Activated naive CD8-positive, alpha-beta T cell treated with anti-CD3 and anti-CD28 coated beads for 36 hours (primary cell): ENCODE measurements around the gene CDH3. TPM values are rescaled to one million over a fixed set of nuclear protein-coding genes. Genes with fewer than 3 reads are reported as not detected.
A peak's percentile ranks its signal among the peaks of the same experiment; 100 is the strongest.

Source experiments
- DNase-seq: peaks from one replicate; pipeline ENCODE4 v3.0.0; 2021
- H3K27ac Mint-ChIP-seq: one replicate; pipeline ENCODE4 v1.8.0; 2022; ENCODE audit warnings: mild to moderate bottlenecking, moderate library complexity, mixed read lengths
- H3K27me3 Mint-ChIP-seq: one replicate; pipeline ENCODE4 v1.8.0; 2022; ENCODE audit warnings: mild to moderate bottlenecking, mixed read lengths
- H3K36me3 Mint-ChIP-seq: one replicate; pipeline ENCODE4 v1.8.0; 2021; ENCODE audit warnings: mild to moderate bottlenecking, mixed read lengths
- H3K4me1 Mint-ChIP-seq: one replicate; pipeline ENCODE4 v1.8.0; 2021; ENCODE audit warnings: mixed read lengths
- H3K4me3 Mint-ChIP-seq: one replicate; pipeline ENCODE4 v1.8.0; 2022; ENCODE audit warnings: mild to moderate bottlenecking, moderate library complexity, mixed read lengths
- H3K9me3 Mint-ChIP-seq: one replicate; pipeline ENCODE4 v1.8.0; 2022; ENCODE audit warnings: mixed read lengths
- total RNA-seq, 2 experiments: library from RNA; stranded (reverse); gene quantifications; one replicate each; pipeline ENCODE4 v1.2.3, GENCODE V29; 2021

CDH3 gene
- total RNA-seq, result under 1 TPM; 0.37 to 0.44 TPM

- peaks cover 82% of the 10 kb centered on the region for H3K27me3 Mint-ChIP-seq
- H3K9me3 Mint-ChIP-seq, result no peaks in the 10 kb centered on the region
- H3K4me3 Mint-ChIP-seq, result peak within 1 kb of the TSS; percentile 29
- DNase-seq, result peak; percentile 26
- H3K36me3 Mint-ChIP-seq, result no peaks in the 10 kb centered on the region
- H3K4me1 Mint-ChIP-seq, result peaks cover 15% of the 10 kb centered on the region
- no peak within 1 kb of the TSS for H3K27ac Mint-ChIP-seq
Measured at GRCh38 chr16:68644715-68645493, at the start of gene CDH3. TSS of gene CDH3 (plus strand) at chr16:68645310. CDS start at chr16:68645380, 70 bp downstream.

- no peaks in the 10 kb centered on the region for H3K27me3 Mint-ChIP-seq
- no peak overlapping the region for H3K27ac Mint-ChIP-seq
- H3K4me1 Mint-ChIP-seq, result no peaks in the 10 kb centered on the region
- H3K9me3 Mint-ChIP-seq, result peaks cover 4% of the 10 kb centered on the region
- no peak overlapping the region for H3K4me3 Mint-ChIP-seq
- peaks cover 3% of the 10 kb centered on the region for H3K36me3 Mint-ChIP-seq
- DNase-seq, result no peak
Measured at GRCh38 chr16:68596266-68596665, 48.8 kb upstream of the CDH3 start.

GRCh38 chr16:68599586-68599985, 45.5 kb upstream of the CDH3 start:
- Mint-ChIP-seq H3K36me3 (no peaks in the 10 kb centered on the region), H3K27me3 (no peaks in the 10 kb centered on the region), H3K9me3 (no peaks in the 10 kb centered on the region), H3K27ac (no peak overlapping the region), H3K4me3 (no peak overlapping the region), H3K4me1 (no peaks in the 10 kb centered on the region)
- DNase-seq, result no peak

- no peaks in the 10 kb centered on the region for H3K27me3 Mint-ChIP-seq
- no peak overlapping the region for H3K27ac Mint-ChIP-seq
- H3K36me3 Mint-ChIP-seq, result peaks cover 1% of the 10 kb centered on the region
- H3K4me3 Mint-ChIP-seq, result no peak overlapping the region
- H3K4me1 Mint-ChIP-seq, result no peaks in the 10 kb centered on the region
- no peak for DNase-seq
- no peaks in the 10 kb centered on the region for H3K9me3 Mint-ChIP-seq
Measured at GRCh38 chr16:68605746-68606145, 39.4 kb upstream of the CDH3 start.

GRCh38 chr16:68607443-68607842, 37.7 kb upstream of the CDH3 start:
- H3K4me3 Mint-ChIP-seq, result no peak overlapping the region
- H3K27ac Mint-ChIP-seq, result no peak overlapping the region
- no peaks in the 10 kb centered on the region for H3K9me3 Mint-ChIP-seq

GRCh38 chr16:68608330-68608729, 36.8 kb upstream of the CDH3 start:
- H3K27me3 Mint-ChIP-seq, result no peaks in the 10 kb centered on the region

More at GRCh38 chr16:68607443-68607842, 37.7 kb upstream of the CDH3 start:
- no peak for DNase-seq
- no peaks in the 10 kb centered on the region for H3K4me1 Mint-ChIP-seq
- peaks cover 1% of the 10 kb centered on the region for H3K36me3 Mint-ChIP-seq
- H3K27me3 Mint-ChIP-seq, result no peaks in the 10 kb centered on the region

DNA sequence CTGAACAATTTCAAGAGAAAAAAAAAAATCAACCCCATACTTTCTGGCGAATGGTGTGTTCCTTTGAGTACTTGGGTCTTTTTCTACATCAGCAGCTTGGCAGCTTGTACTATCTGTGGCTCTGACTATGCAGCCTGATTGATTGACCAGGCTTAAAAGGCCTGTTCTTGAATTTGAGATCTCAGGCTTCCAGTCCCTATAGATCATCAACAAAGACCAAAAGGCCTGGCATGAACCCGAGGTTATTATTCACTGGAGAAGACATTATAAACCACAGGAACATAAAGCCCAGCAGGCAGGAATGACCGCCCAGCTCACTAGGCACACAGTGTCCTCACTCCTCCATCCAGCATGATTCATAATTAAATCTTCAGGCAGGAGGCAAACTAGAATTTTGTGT, 32.1 kb upstream of the CDH3 start:
- DNase-seq, result no peak
- no peak overlapping the region for H3K27ac Mint-ChIP-seq
- peaks cover 1% of the 10 kb centered on the region for H3K36me3 Mint-ChIP-seq
- no peaks in the 10 kb centered on the region for H3K27me3 Mint-ChIP-seq
- no peaks in the 10 kb centered on the region for H3K4me1 Mint-ChIP-seq
- H3K4me3 Mint-ChIP-seq, result no peak overlapping the region
- H3K9me3 Mint-ChIP-seq, result peaks cover 8% of the 10 kb centered on the region

More at GRCh38 chr16:68608330-68608729, 36.8 kb upstream of the CDH3 start:
- Mint-ChIP-seq H3K36me3 (peaks cover 1% of the 10 kb centered on the region), H3K4me3 (no peak overlapping the region), H3K4me1 (no peaks in the 10 kb centered on the region), H3K27ac (no peak overlapping the region), H3K9me3 (peaks cover 2% of the 10 kb centered on the region)
- DNase-seq, result no peak

- no peak overlapping the region for H3K4me3 Mint-ChIP-seq
- H3K27ac Mint-ChIP-seq, result no peak overlapping the region
- no peaks in the 10 kb centered on the region for H3K4me1 Mint-ChIP-seq
- peaks cover 8% of the 10 kb centered on the region for H3K9me3 Mint-ChIP-seq
- H3K36me3 Mint-ChIP-seq, result no peaks in the 10 kb centered on the region
- H3K27me3 Mint-ChIP-seq, result no peaks in the 10 kb centered on the region
- no peak for DNase-seq
Measured at GRCh38 chr16:68617734-68618133, 27.4 kb upstream of the CDH3 start.

DNA sequence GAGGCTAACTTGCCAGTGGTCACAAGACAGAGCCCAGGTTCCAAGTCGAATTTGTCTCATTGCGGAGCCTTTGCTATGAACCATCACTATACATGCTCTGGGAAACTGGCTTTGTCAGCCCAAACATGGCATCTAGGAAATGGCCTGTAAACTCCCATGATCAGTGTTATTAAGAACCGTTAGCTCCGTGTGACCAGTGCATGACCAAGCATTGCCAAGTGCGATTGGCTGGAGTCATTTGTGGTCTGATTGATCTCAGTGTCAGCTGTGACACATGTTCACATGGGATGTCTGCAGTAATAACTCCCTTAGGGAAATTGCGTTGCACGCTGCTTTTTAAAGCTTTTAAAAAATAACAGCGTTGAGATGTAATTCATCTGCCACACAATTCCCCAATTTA, 18.6 kb upstream of the CDH3 start:
- H3K27ac Mint-ChIP-seq, result no peak overlapping the region
- H3K4me1 Mint-ChIP-seq, result no peaks in the 10 kb centered on the region
- H3K4me3 Mint-ChIP-seq, result no peak overlapping the region
- H3K36me3 Mint-ChIP-seq, result no peaks in the 10 kb centered on the region
- H3K9me3 Mint-ChIP-seq, result no peaks in the 10 kb centered on the region
- DNase-seq, result no peak
- H3K27me3 Mint-ChIP-seq, result peaks cover 7% of the 10 kb centered on the region

GRCh38 chr16:68627951-68628425, 17.1 kb upstream of the CDH3 start:
- H3K36me3 Mint-ChIP-seq, result no peaks in the 10 kb centered on the region
- H3K4me1 Mint-ChIP-seq, result no peaks in the 10 kb centered on the region
- peaks cover 7% of the 10 kb centered on the region for H3K27me3 Mint-ChIP-seq
- no peak overlapping the region for H3K4me3 Mint-ChIP-seq
- DNase-seq, result no peak
- no peaks in the 10 kb centered on the region for H3K9me3 Mint-ChIP-seq
- H3K27ac Mint-ChIP-seq, result no peak overlapping the region

DNA sequence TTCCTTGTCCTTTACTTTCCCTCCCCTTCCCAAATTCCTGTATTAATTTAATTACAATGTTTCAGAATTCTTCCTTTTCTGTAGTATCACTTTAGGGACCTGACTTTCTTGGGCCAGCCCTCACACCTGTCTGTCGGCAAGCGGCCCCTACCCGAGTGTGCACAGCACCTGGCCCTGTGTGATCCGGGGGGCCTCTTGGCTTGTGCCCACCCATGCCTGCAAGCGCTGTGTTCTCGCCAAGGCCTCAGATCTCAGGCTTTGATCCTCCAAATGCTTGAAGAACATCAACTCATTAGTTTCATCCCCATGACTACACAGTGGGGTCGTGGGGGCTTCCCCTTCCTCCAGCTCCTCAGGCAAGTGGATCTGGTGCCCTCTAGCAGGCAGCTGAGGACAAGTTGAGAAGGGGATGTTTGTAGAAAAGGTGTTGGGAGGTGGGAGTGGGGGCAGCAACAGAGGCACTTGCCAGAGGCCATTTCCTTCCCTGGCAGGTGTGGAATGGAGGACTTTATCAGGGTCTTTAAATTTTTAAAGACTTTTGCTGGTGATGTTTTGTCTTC, 15.7 kb upstream of the CDH3 start:
- Mint-ChIP-seq H3K27me3 (peaks cover 7% of the 10 kb centered on the region), H3K4me1 (no peaks in the 10 kb centered on the region)

DNA sequence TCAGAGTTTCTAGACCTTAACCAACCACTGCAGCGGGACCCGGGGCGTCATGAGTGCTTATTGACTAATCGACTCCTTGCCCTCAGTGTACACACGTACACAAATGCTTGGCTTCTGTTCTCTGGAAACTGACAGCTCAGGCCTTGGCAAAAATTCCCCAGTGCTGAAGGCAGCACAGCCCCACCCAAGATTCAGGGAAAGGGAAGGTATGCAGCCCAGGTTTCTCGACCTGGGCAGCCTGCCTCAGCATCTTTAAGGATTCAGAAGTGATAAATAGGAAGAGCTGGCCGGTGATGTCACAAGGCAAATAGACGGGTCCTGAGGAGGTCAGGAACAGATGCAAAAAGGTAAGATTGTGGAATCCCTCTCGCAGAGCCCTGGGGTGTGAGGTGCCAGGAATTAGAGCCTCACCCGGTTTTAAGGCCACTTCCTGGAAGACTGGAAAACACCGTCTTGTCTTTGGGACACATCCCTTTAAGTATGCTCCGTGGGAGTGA, 9.0 kb upstream of the CDH3 start:
- peaks cover 10% of the 10 kb centered on the region for H3K27me3 Mint-ChIP-seq
- peaks cover 2% of the 10 kb centered on the region for H3K4me1 Mint-ChIP-seq
- H3K9me3 Mint-ChIP-seq, result no peaks in the 10 kb centered on the region
- DNase-seq, result no peak
- peaks cover 2% of the 10 kb centered on the region for H3K36me3 Mint-ChIP-seq
- H3K4me3 Mint-ChIP-seq, result no peak overlapping the region
- H3K27ac Mint-ChIP-seq, result no peak overlapping the region

More for the DNA sequence above, 15.7 kb upstream of the CDH3 start:
- Mint-ChIP-seq H3K4me3 (no peak overlapping the region), H3K36me3 (no peaks in the 10 kb centered on the region), H3K9me3 (no peaks in the 10 kb centered on the region), H3K27ac (no peak overlapping the region)
- peak; percentile 10 for DNase-seq

- Mint-ChIP-seq H3K27me3 (peaks cover 15% of the 10 kb centered on the region), H3K4me3 (no peak overlapping the region), H3K27ac (no peak overlapping the region), H3K9me3 (no peaks in the 10 kb centered on the region), H3K36me3 (peaks cover 2% of the 10 kb centered on the region), H3K4me1 (peaks cover 2% of the 10 kb centered on the region)
- DNase-seq, result no peak
Measured at GRCh38 chr16:68636818-68637217, 8.3 kb upstream of the CDH3 start.

GRCh38 chr16:68640972-68641371, 4.1 kb upstream of the CDH3 start:
- Mint-ChIP-seq H3K36me3 (peaks cover 1% of the 10 kb centered on the region), H3K27me3 (peaks cover 53% of the 10 kb centered on the region), H3K4me3 (no peak overlapping the region), H3K27ac (no peak overlapping the region), H3K4me1 (peaks cover 10% of the 10 kb centered on the region), H3K9me3 (no peaks in the 10 kb centered on the region)
- no peak for DNase-seq

GRCh38 chr16:68642047-68642435, 3.1 kb upstream of the CDH3 start:
- no peaks in the 10 kb centered on the region for H3K36me3 Mint-ChIP-seq
- H3K4me1 Mint-ChIP-seq, result peaks cover 12% of the 10 kb centered on the region
- H3K27me3 Mint-ChIP-seq, result peaks cover 62% of the 10 kb centered on the region
- H3K4me3 Mint-ChIP-seq, result no peak overlapping the region
- no peak overlapping the region for H3K27ac Mint-ChIP-seq
- no peak for DNase-seq
- no peaks in the 10 kb centered on the region for H3K9me3 Mint-ChIP-seq
